ENCODE measurements around the gene SLC2A4RG. TPM values are rescaled to one million over a fixed set of nuclear protein-coding genes. Genes with fewer than 3 reads are reported as not detected.

The SLC2A4RG gene
- total and polyA plus RNA-seq, 2 of the 13 experiments (the other 11 are each of a cell fraction or from before 2014, with no cell fraction given) = 91.4 to 95.9 TPM

DNA sequence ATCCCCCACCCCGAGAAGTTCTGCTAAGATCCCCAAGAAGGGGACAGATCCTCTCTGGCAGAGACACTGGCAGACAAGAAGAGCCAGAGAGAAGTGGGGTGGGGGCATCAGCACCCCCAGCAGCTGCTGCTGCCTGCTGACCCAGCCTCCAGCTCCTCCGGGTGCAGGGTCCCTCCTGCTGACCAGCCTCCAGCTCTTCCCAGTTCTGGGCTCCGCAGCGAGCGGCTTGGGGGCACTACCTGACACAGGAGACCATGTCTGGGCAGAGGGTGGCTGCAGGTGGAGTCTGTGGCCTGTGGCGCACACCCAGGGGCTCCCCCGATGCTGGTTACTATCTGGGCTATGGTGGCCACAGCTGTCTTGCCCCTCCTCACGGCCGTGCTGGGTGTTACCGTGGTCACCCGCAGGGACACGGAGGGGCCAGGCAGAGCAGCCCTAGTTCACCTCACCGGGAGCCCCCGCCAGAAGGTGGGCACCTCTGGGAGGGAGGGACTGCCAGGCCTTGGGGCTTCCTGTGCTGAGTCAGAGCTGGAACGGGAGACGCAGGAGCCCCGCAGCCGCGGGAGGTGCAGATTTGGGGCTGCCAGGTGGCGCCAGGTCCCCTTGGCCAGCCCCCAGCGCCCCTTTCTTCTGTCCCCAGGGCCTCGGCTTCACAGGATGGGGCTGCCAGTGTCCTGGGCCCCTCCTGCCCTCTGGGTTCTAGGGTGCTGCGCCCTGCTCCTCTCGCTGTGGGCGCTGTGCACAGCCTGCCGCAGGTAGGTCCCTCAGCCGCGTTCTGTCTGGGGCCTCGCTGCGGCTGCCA lies 2.5 kb upstream of the SLC2A4RG start (continued):
- TF ChIP-seq AFF4 (CRISPR knock-in tag; IDR thresholded peaks at IDR 0.05) (no peak), MTF2 (CRISPR knock-in tag; IDR thresholded peaks at IDR 0.05; ENCODE audit: borderline replicate concordance) (no peak), ZNF10 (CRISPR knock-in tag; IDR thresholded peaks at IDR 0.05; ENCODE audit: borderline replicate concordance, low read depth) (no peak; the same call in 1 of the 2 replicates), ZNF7 (CRISPR knock-in tag; IDR thresholded peaks at IDR 0.05) (no peak), JUND (CRISPR knock-in tag; IDR thresholded peaks at IDR 0.05) (no peak), NR2F6 (IDR thresholded peaks at IDR 0.05) (no peak), NR2F6 (CRISPR knock-in tag; IDR thresholded peaks at IDR 0.05) (no peak; the same call in 1 of the 2 replicates), ZNF83 (CRISPR knock-in tag; IDR thresholded peaks at IDR 0.05; ENCODE audit: borderline replicate concordance) (peak; percentile 87; the same call in 1 of the 2 replicates), TBX3 (IDR thresholded peaks at IDR 0.05; ENCODE audit: borderline replicate concordance) (no peak), PCBP1 (IDR thresholded peaks at IDR 0.05; ENCODE audit: borderline replicate concordance, low read depth, low read length) (0 out of 2 replicates have a peak, but pooled peaks have one; percentile 23), KLF12 (CRISPR knock-in tag; IDR thresholded peaks at IDR 0.05; ENCODE audit: borderline replicate concordance) (no peak), CREB1 (IDR thresholded peaks at IDR 0.05) (no peak), CREB1 (CRISPR knock-in tag; IDR thresholded peaks at IDR 0.05) (no peak), CENPX (CRISPR knock-in tag; IDR thresholded peaks at IDR 0.05) (no peak), ZNF547 (CRISPR knock-in tag; IDR thresholded peaks at IDR 0.05) (peak; percentile 68; the same call in 1 of the 2 replicates), MAFK (conservative IDR thresholded peaks at IDR 0.05 in 1 of 2, IDR thresholded peaks at IDR 0.05 in 1 of 2; ENCODE audit: low read length in 2 of 2) (no peak), RFXANK (CRISPR knock-in tag; IDR thresholded peaks at IDR 0.05) (no peak), ARHGAP35 (CRISPR knock-in tag; IDR thresholded peaks at IDR 0.05; ENCODE audit: borderline replicate concordance) (peak; percentile 64; the same call in 1 of the 2 replicates), ZNF383 (CRISPR knock-in tag; IDR thresholded peaks at IDR 0.05; ENCODE audit: borderline replicate concordance) (no peak), RBAK (CRISPR knock-in tag; IDR thresholded peaks at IDR 0.05) (no peak)
- TF ChIP-seq, protein P1, sequence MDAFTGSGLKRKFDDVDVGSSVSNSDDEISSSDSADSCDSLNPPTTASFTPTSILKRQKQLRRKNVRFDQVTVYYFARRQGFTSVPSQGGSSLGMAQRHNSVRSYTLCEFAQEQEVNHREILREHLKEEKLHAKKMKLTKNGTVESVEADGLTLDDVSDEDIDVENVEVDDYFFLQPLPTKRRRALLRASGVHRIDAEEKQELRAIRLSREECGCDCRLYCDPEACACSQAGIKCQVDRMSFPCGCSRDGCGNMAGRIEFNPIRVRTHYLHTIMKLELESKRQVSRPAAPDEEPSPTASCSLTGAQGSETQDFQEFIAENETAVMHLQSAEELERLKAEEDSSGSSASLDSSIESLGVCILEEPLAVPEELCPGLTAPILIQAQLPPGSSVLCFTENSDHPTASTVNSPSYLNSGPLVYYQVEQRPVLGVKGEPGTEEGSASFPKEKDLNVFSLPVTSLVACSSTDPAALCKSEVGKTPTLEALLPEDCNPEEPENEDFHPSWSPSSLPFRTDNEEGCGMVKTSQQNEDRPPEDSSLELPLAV (CRISPR knock-in tag; conservative IDR thresholded peaks at IDR 0.05; ENCODE audit: low read depth) = no peak
- TF ChIP-seq, protein P2, sequence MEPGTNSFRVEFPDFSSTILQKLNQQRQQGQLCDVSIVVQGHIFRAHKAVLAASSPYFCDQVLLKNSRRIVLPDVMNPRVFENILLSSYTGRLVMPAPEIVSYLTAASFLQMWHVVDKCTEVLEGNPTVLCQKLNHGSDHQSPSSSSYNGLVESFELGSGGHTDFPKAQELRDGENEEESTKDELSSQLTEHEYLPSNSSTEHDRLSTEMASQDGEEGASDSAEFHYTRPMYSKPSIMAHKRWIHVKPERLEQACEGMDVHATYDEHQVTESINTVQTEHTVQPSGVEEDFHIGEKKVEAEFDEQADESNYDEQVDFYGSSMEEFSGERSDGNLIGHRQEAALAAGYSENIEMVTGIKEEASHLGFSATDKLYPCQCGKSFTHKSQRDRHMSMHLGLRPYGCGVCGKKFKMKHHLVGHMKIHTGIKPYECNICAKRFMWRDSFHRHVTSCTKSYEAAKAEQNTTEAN (CRISPR knock-in tag; conservative IDR thresholded peaks at IDR 0.05) = 0 out of 2 replicates have a peak, but pooled peaks have one; percentile 21
- TF ChIP-seq, protein P3, sequence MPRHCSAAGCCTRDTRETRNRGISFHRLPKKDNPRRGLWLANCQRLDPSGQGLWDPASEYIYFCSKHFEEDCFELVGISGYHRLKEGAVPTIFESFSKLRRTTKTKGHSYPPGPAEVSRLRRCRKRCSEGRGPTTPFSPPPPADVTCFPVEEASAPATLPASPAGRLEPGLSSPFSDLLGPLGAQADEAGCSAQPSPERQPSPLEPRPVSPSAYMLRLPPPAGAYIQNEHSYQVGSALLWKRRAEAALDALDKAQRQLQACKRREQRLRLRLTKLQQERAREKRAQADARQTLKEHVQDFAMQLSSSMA (CRISPR knock-in tag; IDR thresholded peaks at IDR 0.05) = peak; percentile 15; the same call in 1 of the 2 replicates

All from HepG2 (cell line).